Anterior cingulate cortex (tissue), 58 donors: ENCODE results near the gene MYOCD.
A peak's percentile ranks its signal among the peaks of the same experiment; 100 is the strongest.

Source experiments
- DNase-seq, 58 donors: peaks; one replicate each; lab custom pipeline; 2025; lab: John Stamatoyannopoulos, UW

The MYOCD gene

DNA sequence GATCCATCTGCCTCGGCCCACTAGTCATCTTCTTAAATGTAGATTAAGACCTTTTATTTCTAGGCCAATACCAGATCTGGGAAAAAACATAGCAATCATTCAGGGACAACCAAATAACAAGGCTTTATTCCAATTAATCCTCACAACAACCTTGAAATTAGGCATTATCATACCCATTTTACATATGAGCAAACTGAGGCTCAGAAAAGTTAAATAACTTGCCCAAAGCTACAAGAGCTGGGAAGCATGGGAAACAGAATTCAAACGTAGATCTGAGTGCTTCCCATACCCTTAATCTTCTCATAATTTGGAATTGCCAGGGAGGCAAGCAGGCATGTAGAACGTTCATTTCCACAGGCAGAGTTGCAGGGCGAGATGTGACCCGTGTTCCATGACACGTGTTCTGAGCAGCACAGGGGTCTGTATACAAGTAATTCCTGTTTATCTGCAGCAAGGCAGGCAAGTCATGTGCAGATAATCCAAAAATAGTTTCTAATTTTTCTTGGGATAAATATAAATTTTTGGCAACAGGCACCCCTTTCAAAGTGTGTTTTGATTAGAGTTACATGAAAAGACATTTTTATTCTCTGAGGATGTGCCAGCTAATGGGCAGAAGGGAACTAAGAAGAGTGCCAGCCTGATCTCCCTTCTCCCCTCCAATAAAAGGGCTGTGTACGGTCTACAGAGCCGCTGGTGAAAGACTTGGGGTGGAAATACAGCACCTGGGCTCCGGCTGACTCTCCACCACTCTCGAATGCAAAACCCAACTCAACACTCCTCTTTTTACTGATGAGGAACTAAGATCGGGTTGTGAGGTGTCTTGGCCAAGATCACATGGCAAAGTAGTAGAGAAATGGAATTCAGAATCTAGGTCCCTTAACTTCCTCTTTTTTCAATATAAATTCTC, 27.7 kb upstream of the MYOCD start:
- no peak for DNase-seq

- no peak for DNase-seq
Observed at GRCh38 chr17:12640364-12640763, 25.3 kb upstream of the MYOCD start.

DNA sequence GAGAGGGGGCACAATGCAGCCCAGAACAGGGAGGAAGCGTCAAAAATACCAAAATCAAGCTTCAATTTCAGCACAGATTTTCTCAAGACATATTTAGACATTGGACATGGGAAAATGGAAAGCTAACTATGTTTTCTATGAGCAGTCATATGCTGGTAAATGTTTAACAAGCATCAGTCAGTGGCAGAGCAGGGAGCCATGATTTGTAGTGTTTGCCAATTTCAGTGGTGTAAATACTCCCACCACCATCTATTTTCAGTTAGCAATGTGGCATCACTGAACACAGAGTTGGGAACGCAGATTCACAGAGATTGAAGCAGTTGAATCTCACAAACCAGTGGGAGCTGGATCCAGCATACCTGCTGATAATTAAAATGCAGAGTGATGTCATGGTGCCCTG, 24.6 kb upstream of the MYOCD start:
- DNase-seq: no peak

DNA sequence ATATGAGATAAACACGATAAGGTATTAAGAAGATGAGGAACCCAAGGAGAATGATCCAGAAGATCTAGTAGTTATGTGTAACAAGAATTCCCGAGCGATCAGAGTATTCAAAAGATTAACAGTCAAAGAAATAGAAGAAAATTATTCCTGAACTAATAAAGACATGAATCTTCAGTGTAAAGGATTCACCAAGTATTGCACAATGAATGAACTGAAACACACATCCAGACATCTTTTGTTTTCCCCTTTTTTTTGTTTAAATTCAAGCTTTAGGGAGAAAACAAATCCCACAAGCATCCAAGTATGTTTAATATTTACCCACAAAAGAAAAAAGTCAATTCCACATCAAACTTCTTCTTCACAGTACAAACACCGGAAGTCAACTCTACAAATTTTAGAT, 23.7 kb upstream of the MYOCD start:
- no peak for DNase-seq

DNA sequence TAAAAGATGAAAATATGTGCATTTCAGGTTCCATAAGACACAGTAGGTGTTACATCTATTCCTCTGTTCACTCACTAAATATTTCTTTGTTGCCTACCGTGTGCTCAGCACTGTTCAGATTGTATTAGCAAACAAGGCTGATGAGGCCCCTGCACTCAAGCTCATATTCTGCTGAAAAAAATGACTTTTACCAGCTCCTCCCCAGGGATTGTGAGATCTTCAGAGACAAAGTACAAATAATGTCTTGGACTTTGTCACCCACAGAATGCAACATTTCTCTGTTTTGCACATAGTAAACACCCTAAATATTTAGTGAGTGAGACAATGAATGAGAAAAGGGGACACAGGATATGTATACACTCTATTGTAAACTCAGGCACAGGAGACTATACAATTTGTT, 21.9 kb upstream of the MYOCD start:
- no peak for DNase-seq

DNA sequence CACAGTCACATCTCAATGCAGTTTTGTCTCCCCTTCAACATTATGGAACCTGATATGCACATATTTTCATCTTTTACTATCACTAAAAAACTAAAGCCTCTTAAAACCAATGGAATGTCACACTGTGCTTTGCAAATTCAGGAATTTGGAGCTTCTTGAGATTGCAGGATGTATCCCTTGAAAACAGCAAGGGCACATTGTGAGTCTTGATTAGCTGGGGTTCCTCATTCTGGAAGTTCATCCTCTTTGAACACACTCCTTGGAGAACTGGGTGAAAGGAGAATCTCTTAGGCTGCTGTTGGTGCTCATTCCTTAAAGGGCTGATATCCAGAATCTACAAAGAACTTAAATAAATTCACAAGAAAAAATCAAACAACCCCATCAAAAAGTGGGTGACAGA, 21.1 kb upstream of the MYOCD start:
- DNase-seq: no peak

GRCh38 chr17:12646761-12647422, 18.8 kb upstream of the MYOCD start:
- no peak for DNase-seq

DNA sequence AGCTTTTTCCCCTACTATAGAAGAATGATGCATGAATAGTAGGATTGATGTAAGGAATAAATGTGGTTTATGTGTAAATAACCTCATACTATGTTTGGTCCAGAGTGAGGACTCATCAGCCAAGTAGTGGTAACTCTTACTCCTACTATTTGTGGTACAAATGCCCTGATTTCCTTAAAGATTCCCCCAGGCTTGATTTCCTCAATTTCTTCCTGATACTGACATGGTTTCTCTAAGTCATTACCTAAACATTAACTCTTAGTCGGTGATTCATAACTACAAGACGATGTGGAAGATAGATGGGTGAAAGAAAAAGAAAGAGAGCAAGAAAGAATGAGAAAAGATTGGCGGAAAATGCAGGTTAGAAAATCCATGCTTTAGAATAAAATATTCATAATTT, 17.2 kb upstream of the MYOCD start:
- DNase-seq: no peak

- no peak for DNase-seq
Observed at GRCh38 chr17:12655936-12656335, 9.8 kb upstream of the MYOCD start.

- no peak for DNase-seq
Observed at GRCh38 chr17:12656354-12656753, 9.3 kb upstream of the MYOCD start.

GRCh38 chr17:12659500-12659899, 6.2 kb upstream of the MYOCD start:
- DNase-seq: no peak

DNA sequence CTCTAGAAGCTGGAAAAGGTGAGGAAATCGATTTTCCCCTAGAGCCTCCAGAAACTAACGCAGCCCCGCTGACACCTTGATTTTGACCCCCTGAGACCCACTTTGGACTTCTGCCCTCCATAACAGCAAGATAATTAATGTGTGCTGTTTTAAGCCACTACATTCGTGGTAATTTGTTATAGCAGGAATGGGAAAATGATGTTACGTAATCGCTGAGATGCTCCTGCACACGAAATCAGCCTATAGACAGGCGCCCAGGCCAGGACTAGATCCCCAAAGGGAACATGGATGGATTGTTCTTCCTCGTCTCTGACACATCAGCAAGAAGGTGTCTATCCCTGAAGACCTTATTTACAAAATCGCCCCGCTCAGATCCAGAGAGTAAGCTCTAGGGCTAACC, 1.4 kb upstream of the MYOCD start:
- no peak for DNase-seq

- DNase-seq: no peak
Observed at GRCh38 chr17:12664894-12665262, 812 bp upstream of the MYOCD start.

- no peak for DNase-seq
Observed at GRCh38 chr17:12666718-12667117, 1.0 kb downstream of the MYOCD start.

- peak in 4 of 58 donors; percentile 1 to 18 (median 7) for DNase-seq
Observed at GRCh38 chr17:12667299-12667958, 1.7 kb downstream of the MYOCD start.

- DNase-seq: no peak
Observed at GRCh38 chr17:12671906-12672305, 6.2 kb downstream of the MYOCD start.

GRCh38 chr17:12672947-12673346, 7.3 kb downstream of the MYOCD start:
- no peak for DNase-seq

- no peak for DNase-seq
Observed at GRCh38 chr17:12673788-12674187, 8.1 kb downstream of the MYOCD start.

DNA sequence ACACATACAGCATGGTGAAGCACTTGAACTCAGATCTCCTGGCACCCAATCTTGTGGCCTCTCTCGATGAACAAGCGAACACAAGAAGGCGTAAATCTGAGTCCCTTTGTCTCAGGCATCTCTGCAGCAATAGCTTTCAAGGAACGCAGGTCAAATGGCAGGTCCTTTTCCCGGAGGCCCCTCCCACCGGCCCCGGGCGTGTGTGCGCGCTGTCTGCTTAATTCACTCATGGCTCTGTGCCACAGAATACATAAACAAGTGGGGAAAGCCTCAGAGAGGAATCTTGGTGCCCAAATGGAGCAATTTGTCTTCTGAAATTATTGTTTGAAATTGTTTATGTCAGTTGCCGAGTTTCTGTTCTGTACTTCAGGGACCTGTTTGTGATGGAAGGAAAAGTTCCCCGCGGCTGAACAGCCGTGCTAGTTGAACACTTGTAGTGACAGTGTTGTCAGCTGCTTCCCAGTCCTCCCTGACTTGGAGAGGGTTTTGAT, 14.8 kb downstream of the MYOCD start:
- no peak for DNase-seq

- no peak for DNase-seq
Observed at GRCh38 chr17:12680993-12681392, 15.3 kb downstream of the MYOCD start.

- DNase-seq: no peak
Observed at GRCh38 chr17:12683299-12683698, 17.6 kb downstream of the MYOCD start.
